Measurements from ENCODE around the gene SPO11.

Gene SPO11

GRCh38 chr20:57317316-57317788 is 12.3 kb upstream of the SPO11 start:
- Histone ChIP-seq H3K27me3 (no peaks in the 10 kb centered on the region), H4K20me1 (no peaks in the 10 kb centered on the region), H3K36me3 (no peaks in the 10 kb centered on the region), H3K4me2 (peak overlapping the region; percentile 84), H3K4me1 (peaks cover 39% of the 10 kb centered on the region), H3K9ac (peak overlapping the region; percentile 1; the same call in 1 of the 2 replicates), H3K27ac (peak overlapping the region; percentile 25), H3K4me3 (no peak overlapping the region), H3K9me3 (no peaks in the 10 kb centered on the region)
- TF ChIP-seq Cebpa-rat (IDR thresholded peaks at IDR 0.05): no peak

GRCh38 chr20:57317789-57318371 is 11.7 kb upstream of the SPO11 start:
- Histone ChIP-seq H3K4me3 (no peak overlapping the region), H4K20me1 (no peaks in the 10 kb centered on the region), H3K36me3 (no peaks in the 10 kb centered on the region), H3K27me3 (no peaks in the 10 kb centered on the region), H3K4me1 (peaks cover 44% of the 10 kb centered on the region), H3K4me2 (peak overlapping the region; percentile 84), H3K9me3 (no peaks in the 10 kb centered on the region), H3K9ac (peak overlapping the region; percentile 1; the same call in 1 of the 2 replicates), H3K27ac (peak overlapping the region; percentile 25; the same call in 1 of the 2 replicates)
- no peak for TF ChIP-seq Cebpa-rat (IDR thresholded peaks at IDR 0.05)

- Histone ChIP-seq H3K27me3 (no peaks in the 10 kb centered on the region), H3K9ac (no peak overlapping the region), H3K4me3 (no peak overlapping the region), H3K36me3 (no peaks in the 10 kb centered on the region), H3K4me2 (no peak overlapping the region), H3K4me1 (peaks cover 53% of the 10 kb centered on the region), H3K9me3 (no peaks in the 10 kb centered on the region), H4K20me1 (no peaks in the 10 kb centered on the region), H3K27ac (no peak overlapping the region)
- no peak for TF ChIP-seq Cebpa-rat (IDR thresholded peaks at IDR 0.05)
Observed at GRCh38 chr20:57319584-57319983, 10.0 kb upstream of the SPO11 start.

GRCh38 chr20:57320358-57320757 is 9.2 kb upstream of the SPO11 start:
- H3K27ac ChIP-seq: no peak overlapping the region
- no peaks in the 10 kb centered on the region for H3K27me3 ChIP-seq
- TF ChIP-seq Cebpa-rat (IDR thresholded peaks at IDR 0.05): no peak
- no peaks in the 10 kb centered on the region for H4K20me1 ChIP-seq
- no peaks in the 10 kb centered on the region for H3K36me3 ChIP-seq
- H3K9me3 ChIP-seq: no peaks in the 10 kb centered on the region
- no peak overlapping the region for H3K9ac ChIP-seq
- no peak overlapping the region for H3K4me2 ChIP-seq
- H3K4me3 ChIP-seq: no peak overlapping the region
- H3K4me1 ChIP-seq: peaks cover 52% of the 10 kb centered on the region

GRCh38 chr20:57321142-57321541 is 8.5 kb upstream of the SPO11 start:
- H3K27me3 ChIP-seq: peaks cover 6% of the 10 kb centered on the region; the same call in 1 of the 2 replicates
- H3K27ac ChIP-seq: no peak overlapping the region
- H3K9ac ChIP-seq: no peak overlapping the region
- peaks cover 46% of the 10 kb centered on the region for H3K4me1 ChIP-seq
- no peaks in the 10 kb centered on the region for H3K36me3 ChIP-seq
- H3K9me3 ChIP-seq: no peaks in the 10 kb centered on the region
- TF ChIP-seq Cebpa-rat (IDR thresholded peaks at IDR 0.05): no peak
- no peak overlapping the region for H3K4me3 ChIP-seq
- no peak overlapping the region for H3K4me2 ChIP-seq
- H4K20me1 ChIP-seq: no peaks in the 10 kb centered on the region

- no peaks in the 10 kb centered on the region for H3K9me3 ChIP-seq
- H4K20me1 ChIP-seq: no peaks in the 10 kb centered on the region
- TF ChIP-seq Cebpa-rat (IDR thresholded peaks at IDR 0.05): no peak
- H3K36me3 ChIP-seq: no peaks in the 10 kb centered on the region
- H3K4me2 ChIP-seq: peak overlapping the region; percentile 40; the same call in 1 of the 2 replicates
- no peak overlapping the region for H3K27ac ChIP-seq
- H3K9ac ChIP-seq: no peak overlapping the region
- H3K27me3 ChIP-seq: peaks cover 20% of the 10 kb centered on the region
- H3K4me1 ChIP-seq: peaks cover 40% of the 10 kb centered on the region
- no peak overlapping the region for H3K4me3 ChIP-seq
Observed at GRCh38 chr20:57322476-57322875, 7.1 kb upstream of the SPO11 start.

GRCh38 chr20:57323034-57323433 is 6.6 kb upstream of the SPO11 start:
- Histone ChIP-seq H3K9me3 (no peaks in the 10 kb centered on the region), H3K27ac (no peak overlapping the region), H3K27me3 (peaks cover 25% of the 10 kb centered on the region), H3K4me3 (no peak overlapping the region), H3K4me2 (peak overlapping the region; percentile 40), H3K4me1 (peaks cover 34% of the 10 kb centered on the region), H3K9ac (no peak overlapping the region), H4K20me1 (no peaks in the 10 kb centered on the region), H3K36me3 (no peaks in the 10 kb centered on the region)
- TF ChIP-seq Cebpa-rat (IDR thresholded peaks at IDR 0.05): no peak

GRCh38 chr20:57325632-57326356 is 3.8 kb upstream of the SPO11 start:
- no peak overlapping the region for H3K9ac ChIP-seq
- H3K4me1 ChIP-seq: peaks cover 25% of the 10 kb centered on the region
- no peak for TF ChIP-seq Cebpa-rat (IDR thresholded peaks at IDR 0.05)
- no peaks in the 10 kb centered on the region for H4K20me1 ChIP-seq
- H3K9me3 ChIP-seq: no peaks in the 10 kb centered on the region
- H3K36me3 ChIP-seq: no peaks in the 10 kb centered on the region
- H3K4me2 ChIP-seq: no peak overlapping the region
- H3K27ac ChIP-seq: no peak overlapping the region
- H3K4me3 ChIP-seq: no peak overlapping the region
- peaks cover 26% of the 10 kb centered on the region for H3K27me3 ChIP-seq

- H3K4me1 ChIP-seq: peaks cover 25% of the 10 kb centered on the region
- H3K4me3 ChIP-seq: no peak overlapping the region
- H3K4me2 ChIP-seq: peak overlapping the region; percentile 32; the same call in 1 of the 2 replicates
- no peaks in the 10 kb centered on the region for H3K36me3 ChIP-seq
- no peaks in the 10 kb centered on the region for H3K9me3 ChIP-seq
- H3K27me3 ChIP-seq: peaks cover 26% of the 10 kb centered on the region
- no peaks in the 10 kb centered on the region for H4K20me1 ChIP-seq
- no peak overlapping the region for H3K27ac ChIP-seq
- H3K9ac ChIP-seq: no peak overlapping the region
- no peak for TF ChIP-seq Cebpa-rat (IDR thresholded peaks at IDR 0.05)
Observed at GRCh38 chr20:57326667-57327455, 2.7 kb upstream of the SPO11 start.

Data from BLaER1 (cell line).